ENCODE measurements around the gene ERC1.
"Not testable (repeated sequence)": the region's sequence is repeated elsewhere in the genome, so short reads cannot be mapped to it uniquely, and the experiment has no call there.

The ERC1 gene

GRCh38 chr12:1034243-1034642 lies 43.2 kb downstream of the ERC1 start:
- no peak for DNase-seq

DNA sequence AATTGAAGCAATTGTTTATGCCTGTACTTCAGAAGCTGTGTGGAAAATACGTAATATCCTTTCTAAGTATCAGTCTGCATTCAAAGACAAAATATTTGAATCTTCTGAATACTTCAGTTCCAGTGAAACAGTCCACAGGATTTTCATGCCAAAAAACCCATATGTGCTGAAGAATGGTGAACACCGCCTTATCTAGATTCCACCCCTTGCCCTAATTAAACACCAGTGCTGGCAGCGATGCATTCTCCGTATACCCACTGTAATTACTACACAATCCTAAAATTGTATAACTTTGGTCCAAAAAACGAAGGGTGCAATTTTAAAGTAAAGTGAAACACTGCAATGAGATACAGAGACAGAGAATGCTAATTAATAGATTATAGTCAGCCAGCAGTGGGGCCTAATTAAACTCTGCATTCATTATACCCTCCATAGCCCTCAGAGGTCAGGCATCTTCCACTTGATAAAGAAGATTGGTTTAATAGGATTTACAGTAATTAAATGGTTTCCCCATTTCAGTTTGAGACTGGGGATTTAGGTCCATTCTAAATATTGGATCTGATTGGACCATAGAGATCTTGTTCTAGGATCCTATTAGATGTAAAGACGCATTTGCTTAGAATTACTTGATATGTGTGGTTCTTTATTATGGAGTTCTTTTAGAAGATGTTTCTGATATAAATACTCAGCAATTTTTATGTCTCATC lies 43.9 kb downstream of the ERC1 start:
- no peak for DNase-seq

DNA sequence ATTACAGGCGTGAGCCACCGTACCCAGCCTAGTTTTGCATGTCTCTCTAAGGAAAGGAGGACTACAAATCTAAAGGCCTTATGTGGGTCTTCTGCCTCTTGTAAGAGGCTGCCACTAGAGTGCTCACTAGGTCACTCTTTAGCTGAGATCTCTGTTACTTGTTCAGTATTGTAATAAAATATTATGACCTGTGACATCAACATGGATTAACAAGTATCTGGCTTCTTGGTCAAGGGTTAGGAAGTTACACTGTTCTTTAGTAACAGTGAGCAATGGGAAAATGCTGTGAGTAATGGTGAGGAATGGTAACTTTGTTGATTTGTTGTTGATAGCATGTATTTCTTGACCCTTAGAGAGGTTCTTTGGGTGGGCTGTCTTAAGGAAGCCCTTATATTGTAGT lies 50.5 kb downstream of the ERC1 start:
- DNase-seq: no peak

DNA sequence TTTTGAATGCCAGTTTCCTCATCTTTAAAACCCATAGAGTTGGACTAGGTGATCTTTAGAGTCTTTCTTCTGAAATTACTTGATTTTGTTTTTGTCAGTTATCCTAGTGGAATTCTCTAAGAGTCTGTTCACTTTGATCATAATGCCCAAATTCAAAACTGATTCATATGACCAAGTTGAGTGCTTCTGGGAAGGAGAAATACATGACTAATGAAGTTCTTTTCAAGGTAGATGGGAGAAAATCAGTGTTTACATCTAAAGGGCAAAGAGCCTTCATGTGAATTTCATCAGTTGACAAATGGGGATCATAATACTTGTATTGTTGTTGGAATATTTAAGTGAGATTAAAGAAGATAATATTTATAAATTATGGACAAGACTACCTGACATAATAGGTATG lies 53.2 kb downstream of the ERC1 start:
- no peak for DNase-seq

GRCh38 chr12:1044696-1045095 lies 53.7 kb downstream of the ERC1 start:
- no peak for DNase-seq

DNA sequence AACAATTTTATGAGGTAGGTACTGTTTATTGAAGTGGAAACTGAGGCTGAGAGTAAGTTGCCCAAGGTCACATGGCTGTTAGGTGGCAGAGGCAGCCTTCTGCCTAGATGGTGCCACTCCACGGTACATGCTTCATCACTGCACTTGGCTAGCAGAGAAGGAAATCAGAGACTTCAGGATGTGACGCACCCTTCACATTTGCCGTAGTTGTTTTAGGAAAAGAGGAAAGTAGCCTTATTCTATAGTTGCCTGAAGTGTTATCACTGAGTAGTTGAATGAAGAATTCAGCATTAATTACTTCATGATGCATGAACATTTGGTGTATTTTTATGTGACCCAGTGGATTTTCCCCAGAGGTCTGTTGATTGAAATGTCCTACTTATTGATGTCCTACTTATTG lies 55.7 kb downstream of the ERC1 start:
- no peak for DNase-seq

- peak; percentile 56 for DNase-seq
These were observed 57.1 kb downstream of the ERC1 start for GRCh38 chr12:1047898-1048660.

- DNase-seq: peak; percentile 15
These were observed 59.2 kb downstream of the ERC1 start for GRCh38 chr12:1050059-1050707.

DNA sequence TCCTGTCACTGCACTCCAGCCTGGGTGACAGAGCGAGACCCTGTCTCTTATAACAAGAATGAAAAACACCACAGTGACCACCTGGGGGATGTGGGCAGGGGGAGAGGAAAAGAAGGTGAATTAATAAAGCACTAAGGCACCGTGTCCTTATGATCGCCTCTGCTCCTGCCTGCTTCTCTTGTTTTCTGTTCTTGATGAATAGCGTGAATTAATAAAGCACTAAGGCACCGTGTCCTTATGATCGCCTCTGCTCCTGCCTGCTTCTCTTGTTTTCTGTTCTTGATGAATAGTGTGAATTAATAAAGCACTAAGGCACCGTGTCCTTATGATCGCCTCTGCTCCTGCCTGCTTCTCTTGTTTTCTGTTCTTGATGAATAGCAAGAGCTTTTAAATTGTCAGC lies 60.6 kb downstream of the ERC1 start:
- not testable (repeated sequence) for DNase-seq

- DNase-seq: no peak
These were observed 62.7 kb downstream of the ERC1 start for GRCh38 chr12:1053690-1054089.

DNA sequence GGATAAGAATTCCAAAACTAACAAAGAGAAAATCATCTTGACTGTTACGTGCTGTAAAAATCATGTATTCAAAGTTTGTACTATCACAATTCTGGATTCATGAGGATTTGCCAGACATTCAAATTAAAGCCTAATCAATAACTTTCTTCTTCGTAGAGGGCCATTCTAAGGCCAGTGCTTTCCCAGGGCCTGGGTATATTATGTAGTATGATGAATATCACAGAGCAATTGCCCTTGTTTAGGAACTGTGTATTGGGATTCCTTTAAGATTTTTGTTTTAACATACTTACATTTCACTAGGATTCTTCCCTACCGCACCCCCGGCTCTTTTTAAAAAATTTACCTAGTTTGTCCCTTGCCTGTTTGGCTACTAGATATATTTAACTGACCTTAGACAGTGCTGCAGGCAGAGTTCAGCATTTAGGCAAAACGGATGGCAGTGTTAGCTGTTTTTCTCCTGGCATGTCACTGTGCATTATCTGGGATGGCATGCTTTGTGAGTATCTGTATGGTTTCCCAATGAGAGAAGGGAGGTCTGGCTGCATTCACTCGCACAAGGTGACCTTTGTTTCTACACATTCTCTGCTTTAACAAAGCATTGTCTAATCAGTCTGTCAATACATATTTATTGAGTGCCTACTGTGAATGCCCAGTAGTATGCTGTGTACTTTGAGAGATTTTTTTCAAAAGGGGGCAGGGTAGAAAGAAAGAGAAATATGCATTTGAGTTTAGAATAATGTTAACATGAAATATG lies 63.3 kb downstream of the ERC1 start:
- peak; percentile 29 for DNase-seq

DNA sequence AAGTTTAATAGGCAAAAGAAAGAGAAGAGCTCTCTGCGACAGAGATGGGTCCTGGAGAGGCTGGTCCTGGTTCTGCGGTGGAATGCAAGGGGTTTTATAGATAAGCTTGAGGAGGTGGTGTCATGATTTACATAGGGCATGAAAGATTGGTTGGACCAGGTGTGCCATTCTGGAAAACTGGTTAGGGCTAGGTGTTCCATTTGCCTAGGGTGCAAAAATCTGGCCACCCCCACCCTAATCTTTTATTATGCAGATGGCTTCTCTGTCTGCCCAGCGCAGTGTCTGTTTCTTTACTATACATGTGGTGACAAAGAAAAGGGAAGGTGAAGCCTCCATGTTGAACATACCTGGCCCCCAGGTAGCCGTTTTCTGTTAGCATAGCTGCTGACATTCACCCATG lies 65.4 kb downstream of the ERC1 start:
- DNase-seq: no peak

- DNase-seq: no peak
These were observed 67.4 kb downstream of the ERC1 start for GRCh38 chr12:1058423-1058822.

- no peak for DNase-seq
These were observed 68.1 kb downstream of the ERC1 start for GRCh38 chr12:1059162-1059561.

DNA sequence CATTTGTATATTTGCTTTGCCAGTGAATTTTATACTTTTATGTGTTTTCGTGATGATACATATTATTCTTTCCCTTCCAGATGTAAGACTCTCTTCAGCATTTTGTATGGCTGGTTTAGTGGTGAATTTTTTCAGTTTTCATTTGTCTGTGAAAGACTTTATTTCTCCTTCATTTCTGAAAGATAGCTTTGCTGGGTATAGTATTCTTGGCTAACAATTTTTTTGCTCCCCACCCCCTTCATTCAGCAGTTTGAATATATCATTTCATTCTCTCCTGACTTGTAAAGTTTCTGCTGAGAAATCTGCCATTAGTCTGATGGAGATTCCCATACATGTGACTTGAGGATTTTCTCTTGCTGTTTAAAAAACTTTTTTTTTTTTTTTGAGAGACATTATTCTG lies 72.8 kb downstream of the ERC1 start:
- DNase-seq: no peak

- DNase-seq: no peak
These were observed 73.3 kb downstream of the ERC1 start for GRCh38 chr12:1064317-1064716.

GRCh38 chr12:1065629-1066028 lies 74.6 kb downstream of the ERC1 start:
- DNase-seq: no peak

DNA sequence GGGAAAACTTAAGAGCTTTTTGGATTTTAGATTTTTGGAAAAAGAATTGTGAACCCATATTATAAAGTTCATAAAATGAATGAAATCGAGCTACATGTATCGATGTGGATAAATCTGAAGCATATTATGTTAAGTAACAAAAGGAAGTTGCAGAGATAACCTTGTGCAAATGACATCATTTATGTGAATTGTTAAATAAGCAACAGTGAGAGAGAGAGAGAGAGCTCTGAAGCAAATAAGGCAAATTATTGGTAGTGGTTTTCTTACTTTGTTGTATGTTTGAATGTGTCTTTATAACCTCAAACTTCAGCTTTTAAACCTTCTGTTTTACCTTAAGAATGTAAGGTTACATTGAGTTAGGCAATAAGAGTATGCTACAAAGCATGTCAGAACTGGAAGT lies 78.8 kb downstream of the ERC1 start:
- no peak for DNase-seq

DNA sequence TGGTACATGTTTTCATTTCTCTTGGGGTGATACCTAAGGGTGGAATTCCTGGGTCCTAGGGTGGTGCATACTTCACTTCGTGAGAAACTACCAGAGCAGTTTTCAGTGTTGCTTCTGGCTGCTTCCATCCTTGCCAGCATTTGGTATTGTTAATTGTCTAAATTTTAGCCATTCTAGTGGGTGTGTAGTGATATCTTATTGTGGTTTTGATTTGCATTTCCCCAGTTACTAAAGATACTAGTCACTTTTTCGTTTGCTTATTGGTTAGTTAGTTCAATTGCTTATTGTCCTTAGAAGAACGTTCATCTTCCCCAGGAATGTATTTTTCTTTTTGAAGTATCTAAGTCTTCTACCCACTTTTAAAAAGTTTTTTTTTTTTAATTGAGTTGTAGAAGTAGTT lies 80.2 kb downstream of the ERC1 start:
- no peak for DNase-seq

DNA sequence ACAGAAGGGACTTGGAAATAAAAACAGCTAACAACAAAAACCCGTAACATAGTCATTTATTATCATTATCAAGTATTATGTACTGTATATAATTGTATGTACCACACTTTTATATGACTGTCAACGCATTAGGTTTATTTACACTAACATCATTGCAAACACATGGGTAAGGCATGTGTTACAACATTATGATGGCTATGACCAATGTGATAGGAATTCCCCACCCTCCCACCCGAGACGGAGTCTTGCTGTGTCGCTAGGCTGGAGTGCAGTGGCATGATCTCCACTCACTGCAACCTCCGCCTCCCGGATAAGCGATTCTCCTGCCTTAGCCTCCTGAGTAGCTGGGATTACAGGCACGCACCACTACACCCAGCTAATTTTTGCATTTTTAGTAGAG lies 82.6 kb downstream of the ERC1 start:
- DNase-seq: no peak

- no peak for DNase-seq
These were observed 86.2 kb downstream of the ERC1 start for GRCh38 chr12:1077036-1077803.

GRCh38 chr12:1078002-1078401 lies 87.0 kb downstream of the ERC1 start:
- no peak for DNase-seq
